GM10248 (cell line): Measurements from ENCODE around the gene PTPRN2.

Experiments
- CTCF ChIA-PET: fragments of 300-600 bp; sonication (Branson Sonifier 250); formaldehyde crosslinking; extraction: SDS; loops from one replicate; lab custom pipeline; 2021; ENCODE audit warnings: antibody characterized with exemption; lab: Yijun Ruan, JAX
- POLR2A ChIA-PET: fragments of 350-650 bp; sonication (Branson Sonifier 250); formaldehyde crosslinking; extraction: SDS; loops from one replicate; lab custom pipeline; 2020; ENCODE audit warnings: antibody characterized with exemption; lab: Yijun Ruan, JAX
- DNase-seq: peaks from one replicate; pipeline ENCODE4 v3.0.0; 2012; ENCODE audit errors: extremely low spot score
- CTCF ChIP-seq: IDR thresholded peaks from 2 replicates; pipeline ENCODE4 v1.5.1; 2012; ENCODE audit warnings: mild to moderate bottlenecking, low read depth; ENCODE audit errors: extremely low read depth, missing control alignments, control extremely low read depth

The PTPRN2 gene

GRCh38 chr7:158229945-158230344 is 357.7 kb downstream of the PTPRN2 start:
- TF ChIP-seq CTCF, result no peak
- CTCF ChIA-PET, result no interaction called here
- no peak for DNase-seq
- POLR2A ChIA-PET, result no interaction called here

GRCh38 chr7:158228986-158229385 is 358.6 kb downstream of the PTPRN2 start:
- ChIA-PET CTCF (no interaction called here), POLR2A (no interaction called here)
- DNase-seq, result no peak
- TF ChIP-seq CTCF, result no peak

- DNase-seq, result no peak
- ChIA-PET POLR2A (no interaction called here), CTCF (no interaction called here)
- no peak for TF ChIP-seq CTCF
Measured at GRCh38 chr7:158228131-158228530, 359.5 kb downstream of the PTPRN2 start.

GRCh38 chr7:158227258-158227984 is 360.2 kb downstream of the PTPRN2 start:
- no peak for DNase-seq
- no peak for TF ChIP-seq CTCF
- POLR2A ChIA-PET, result no interaction called here
- CTCF ChIA-PET, result no interaction called here

- POLR2A ChIA-PET, result no interaction called here
- CTCF ChIA-PET, result no interaction called here
- no peak for DNase-seq
- TF ChIP-seq CTCF, result no peak
Measured at GRCh38 chr7:158216198-158216597, 371.4 kb downstream of the PTPRN2 start.

GRCh38 chr7:158209435-158209834 is 378.2 kb downstream of the PTPRN2 start:
- no peak for DNase-seq
- POLR2A ChIA-PET, result no interaction called here
- CTCF ChIA-PET, result no interaction called here
- no peak for TF ChIP-seq CTCF
